ENCODE measurements around the gene NACA2. TPM values are rescaled to one million over a fixed set of nuclear protein-coding genes. Genes with fewer than 3 reads are reported as not detected.

The NACA2 gene
- total and polyA plus RNA-seq, 2 of the 13 experiments (the other 11 are each of a cell fraction or from before 2014, with no cell fraction given) = 0.21 TPM; not detected in 1

- TF ChIP-seq, protein P1, sequence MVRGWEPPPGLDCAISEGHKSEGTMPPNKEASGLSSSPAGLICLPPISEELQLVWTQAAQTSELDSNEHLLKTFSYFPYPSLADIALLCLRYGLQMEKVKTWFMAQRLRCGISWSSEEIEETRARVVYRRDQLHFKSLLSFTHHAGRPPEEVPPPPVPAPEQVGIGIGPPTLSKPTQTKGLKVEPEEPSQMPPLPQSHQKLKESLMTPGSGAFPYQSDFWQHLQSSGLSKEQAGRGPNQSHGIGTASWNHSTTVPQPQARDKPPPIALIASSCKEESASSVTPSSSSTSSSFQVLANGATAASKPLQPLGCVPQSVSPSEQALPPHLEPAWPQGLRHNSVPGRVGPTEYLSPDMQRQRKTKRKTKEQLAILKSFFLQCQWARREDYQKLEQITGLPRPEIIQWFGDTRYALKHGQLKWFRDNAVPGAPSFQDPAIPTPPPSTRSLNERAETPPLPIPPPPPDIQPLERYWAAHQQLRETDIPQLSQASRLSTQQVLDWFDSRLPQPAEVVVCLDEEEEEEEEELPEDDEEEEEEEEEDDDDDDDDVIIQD (CRISPR knock-in tag; IDR thresholded peaks at IDR 0.05; ENCODE audit: low read depth) = peak; percentile 73
- TF ChIP-seq HMG20A (CRISPR knock-in tag; IDR thresholded peaks at IDR 0.05; ENCODE audit: borderline replicate concordance) (peak; percentile 91), CHD2 (IDR thresholded peaks at IDR 0.05; ENCODE audit: low read depth, low read length) (no peak), CREB3 (CRISPR knock-in tag; IDR thresholded peaks at IDR 0.05) (no peak), TBL1XR1 (IDR thresholded peaks at IDR 0.05; ENCODE audit: borderline replicate concordance, low read length, partially characterized antibody) (peak; percentile 72), SETDB1 (CRISPR knock-in tag; IDR thresholded peaks at IDR 0.05; ENCODE audit: borderline replicate concordance) (no peak), GLMP (CRISPR knock-in tag; IDR thresholded peaks at IDR 0.05; ENCODE audit: borderline replicate concordance) (no peak), AGO2 (optimal IDR thresholded peaks at IDR 0.05; ENCODE audit: low read depth, low read length) (no peak), ZGPAT (CRISPR knock-in tag; IDR thresholded peaks at IDR 0.05) (peak; percentile 64), SMC3 (IDR thresholded peaks at IDR 0.05; ENCODE audit: low read length) (no peak), HCFC1 (IDR thresholded peaks at IDR 0.05; ENCODE audit: low read depth, low read length) (no peak), SP1 (IDR thresholded peaks at IDR 0.05) (no peak), SP1 (CRISPR knock-in tag; IDR thresholded peaks at IDR 0.05) (no peak), GATAD2A (CRISPR knock-in tag; IDR thresholded peaks at IDR 0.05) (peak; percentile 89), MYNN (CRISPR knock-in tag; IDR thresholded peaks at IDR 0.05; ENCODE audit: low read depth) (no peak), ZSCAN22 (CRISPR knock-in tag; IDR thresholded peaks at IDR 0.05) (no peak), MEIS2 (CRISPR knock-in tag; IDR thresholded peaks at IDR 0.05) (no peak)
Observed at GRCh38 chr17:61568219-61569072, 22.6 kb downstream of the NACA2 start (continued).

Data from HepG2 (cell line).